ENCODE data around the gene C8A.

The C8A gene

GRCh38 chr1:56934430-56935060 is 79.9 kb downstream of the C8A start:
- CTCF ChIA-PET: no interaction called here
- DNase-seq (ENCODE audit: extremely low spot score): no peak
- no peak for TF ChIP-seq CTCF (IDR thresholded peaks at IDR 0.05; ENCODE audit: control extremely low read depth, extremely low read depth, low read depth, missing control alignments)
- POLR2A ChIA-PET: no interaction called here

- DNase-seq (ENCODE audit: extremely low spot score): no peak
- ChIA-PET POLR2A (no interaction called here), CTCF (interaction anchor here (0.9 kb wide), 1 partner anchor 10 kb away, joined by 5 read pairs; no protein-coding TSS in a partner anchor)
- no peak for TF ChIP-seq CTCF (IDR thresholded peaks at IDR 0.05; ENCODE audit: control extremely low read depth, extremely low read depth, low read depth, missing control alignments)
Measured at GRCh38 chr1:56938646-56939045, 84.0 kb downstream of the C8A start.

DNA sequence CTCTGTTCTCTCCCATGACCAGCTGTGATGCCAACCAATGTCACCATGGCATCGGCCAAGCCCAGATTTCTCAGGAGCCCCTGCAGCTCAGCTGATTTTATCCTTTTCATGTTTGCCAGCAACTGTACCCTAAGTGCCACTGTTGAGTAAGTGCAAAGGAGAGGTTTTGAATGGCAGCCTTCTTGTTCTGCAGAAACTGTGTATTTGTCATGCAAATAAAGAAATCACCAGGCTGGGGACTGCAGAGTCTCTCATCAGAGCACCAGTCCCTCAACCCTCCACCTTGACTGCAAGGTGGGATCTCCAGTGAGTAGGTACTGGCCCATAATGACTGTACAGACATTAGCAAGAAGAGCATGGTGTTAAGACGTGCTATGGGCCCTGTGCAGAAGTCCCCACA is 84.6 kb downstream of the C8A start:
- no peak for TF ChIP-seq CTCF (IDR thresholded peaks at IDR 0.05; ENCODE audit: control extremely low read depth, extremely low read depth, low read depth, missing control alignments)
- POLR2A ChIA-PET: no interaction called here
- DNase-seq (ENCODE audit: extremely low spot score): no peak

GRCh38 chr1:56940039-56940438 is 85.4 kb downstream of the C8A start:
- ChIA-PET POLR2A (no interaction called here), CTCF (no interaction called here)
- no peak for DNase-seq (ENCODE audit: extremely low spot score)

More for the DNA sequence above, 84.6 kb downstream of the C8A start:
- CTCF ChIA-PET: no interaction called here

DNA sequence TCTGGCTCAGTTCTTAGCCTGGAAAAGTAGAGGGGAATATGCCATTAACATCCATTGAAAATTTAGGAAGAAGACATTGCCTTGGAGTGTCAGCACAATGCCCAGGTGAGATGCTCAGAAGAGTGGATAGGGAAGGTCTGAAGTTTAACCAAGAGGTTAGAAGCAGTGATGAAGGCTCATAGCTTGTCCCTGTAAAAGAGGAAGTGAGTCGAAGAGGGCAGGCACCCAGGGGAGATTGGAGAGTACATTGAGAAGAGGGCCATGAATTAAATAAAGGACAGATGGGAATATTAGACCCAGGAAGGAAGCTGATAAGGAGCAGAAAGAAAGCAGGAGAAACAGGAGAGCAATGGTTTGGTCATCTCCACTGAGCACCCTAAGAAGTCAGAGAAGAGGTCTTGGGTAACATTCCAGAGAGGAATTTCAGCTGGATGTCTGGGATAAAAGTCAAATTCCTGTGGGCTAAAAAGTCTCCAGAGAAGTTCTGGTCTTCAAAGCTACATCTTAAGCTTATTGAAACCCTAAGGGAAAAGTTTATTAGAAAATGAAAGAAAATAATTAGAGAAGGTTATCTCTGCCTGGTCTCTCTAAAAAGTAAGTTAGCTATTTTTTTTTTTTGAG is 93.9 kb downstream of the C8A start:
- ChIA-PET POLR2A (no interaction called here), CTCF (interaction anchor here (1.3 kb wide), 1 partner anchor 10 kb away, joined by 5 read pairs; no protein-coding TSS in a partner anchor)
- DNase-seq (ENCODE audit: extremely low spot score): no peak
- TF ChIP-seq CTCF (IDR thresholded peaks at IDR 0.05; ENCODE audit: control extremely low read depth, extremely low read depth, low read depth, missing control alignments): no peak

More at GRCh38 chr1:56940039-56940438, 85.4 kb downstream of the C8A start:
- no peak for TF ChIP-seq CTCF (IDR thresholded peaks at IDR 0.05; ENCODE audit: control extremely low read depth, extremely low read depth, low read depth, missing control alignments)

- ChIA-PET POLR2A (no interaction called here), CTCF (no interaction called here)
- no peak for DNase-seq (ENCODE audit: extremely low spot score)
- no peak for TF ChIP-seq CTCF (IDR thresholded peaks at IDR 0.05; ENCODE audit: control extremely low read depth, extremely low read depth, low read depth, missing control alignments)
Measured at GRCh38 chr1:56952501-56952900, 97.9 kb downstream of the C8A start.

Measured in GM10248 (cell line).